ENCODE measurements around the gene DCTN5. TPM values are rescaled to one million over a fixed set of nuclear protein-coding genes. Genes with fewer than 3 reads are reported as not detected.

Gene DCTN5
- total RNA-seq, 2 experiments from 2014 or later: 46.9 to 47.8 TPM

- H3K36me3 ChIP-seq (ENCODE audit: insufficient read depth, low read length): peaks cover 12% of the 10 kb centered on the region
- ChIA-PET CTCF (no interaction called here), POLR2A (no interaction called here)
- peaks cover 21% of the 10 kb centered on the region for H3K4me1 ChIP-seq (ENCODE audit: insufficient read depth, low read length)
- intact Hi-C loops (cut with DNase I, micrococcal nuclease): loop anchor here in 1 of 2 experiments (10.0 kb wide), 1 partner anchor 355 kb away; no protein-coding TSS in a partner anchor
- no peaks in the 10 kb centered on the region for H3K9me3 Mint-ChIP-seq
- H3K27ac Mint-ChIP-seq: no peak overlapping the region
- peaks cover 20% of the 10 kb centered on the region for H3K4me1 Mint-ChIP-seq (ENCODE audit: low read depth)
- no peak for TF ChIP-seq CTCF (IDR thresholded peaks at IDR 0.05)
- H3K9me3 ChIP-seq (ENCODE audit: control insufficient read depth in 1 of 2, insufficient read depth in 1 of 2, low read length in 2 of 2): no peaks in the 10 kb centered on the region
- H3K27me3 Mint-ChIP-seq: no peaks in the 10 kb centered on the region
- ATAC-seq (ENCODE audit: poor library complexity) (no peak), DNase-seq (no peak)
- H3K36me3 Mint-ChIP-seq (ENCODE audit: low read depth): peaks cover 21% of the 10 kb centered on the region
- no peaks in the 10 kb centered on the region for H3K27me3 ChIP-seq (ENCODE audit: control insufficient read depth in 1 of 2, insufficient read depth in 2 of 2, low read length in 2 of 2)
- peak overlapping the region; percentile 85 for H3K4me3 Mint-ChIP-seq
- no peak overlapping the region for H3K27ac ChIP-seq (ENCODE audit: low read depth in 1 of 2, low read length in 2 of 2)
- peak overlapping the region; percentile 68 for H3K4me3 ChIP-seq (ENCODE audit: low read length)
Observed at GRCh38 chr16:23679986-23680336, 38.7 kb downstream of the DCTN5 start.

GRCh38 chr16:23682181-23682580 is 40.9 kb downstream of the DCTN5 start:
- no peaks in the 10 kb centered on the region for H3K27me3 ChIP-seq (ENCODE audit: control insufficient read depth in 1 of 2, insufficient read depth in 2 of 2, low read length in 2 of 2)
- no peaks in the 10 kb centered on the region for H3K27me3 Mint-ChIP-seq
- no peaks in the 10 kb centered on the region for H3K9me3 Mint-ChIP-seq
- peaks cover 19% of the 10 kb centered on the region for H3K36me3 ChIP-seq (ENCODE audit: insufficient read depth, low read length)
- ATAC-seq (ENCODE audit: poor library complexity) (no peak), DNase-seq (no peak)
- no peak overlapping the region for H3K27ac Mint-ChIP-seq
- ChIA-PET POLR2A (no interaction called here), CTCF (no interaction called here)
- no peak overlapping the region for H3K27ac ChIP-seq (ENCODE audit: low read depth in 1 of 2, low read length in 2 of 2)
- H3K4me3 Mint-ChIP-seq: no peak overlapping the region
- H3K4me3 ChIP-seq (ENCODE audit: low read length): no peak overlapping the region
- peaks cover 20% of the 10 kb centered on the region for H3K4me1 Mint-ChIP-seq (ENCODE audit: low read depth)
- peaks cover 21% of the 10 kb centered on the region for H3K4me1 ChIP-seq (ENCODE audit: insufficient read depth, low read length)
- peaks cover 32% of the 10 kb centered on the region for H3K36me3 Mint-ChIP-seq (ENCODE audit: low read depth)
- H3K9me3 ChIP-seq (ENCODE audit: control insufficient read depth in 1 of 2, insufficient read depth in 1 of 2, low read length in 2 of 2): no peaks in the 10 kb centered on the region
- intact Hi-C loops (cut with DNase I, micrococcal nuclease): no loop called here
- no peak for TF ChIP-seq CTCF (IDR thresholded peaks at IDR 0.05)

- Mint-ChIP-seq H3K4me3 (no peak overlapping the region), H3K27ac (no peak overlapping the region), H3K27me3 (no peaks in the 10 kb centered on the region), H3K36me3 (ENCODE audit: low read depth) (peaks cover 45% of the 10 kb centered on the region), H3K4me1 (ENCODE audit: low read depth) (peaks cover 10% of the 10 kb centered on the region), H3K9me3 (no peaks in the 10 kb centered on the region)
- Histone ChIP-seq H3K27me3 (ENCODE audit: control insufficient read depth in 1 of 2, insufficient read depth in 2 of 2, low read length in 2 of 2) (no peaks in the 10 kb centered on the region), H3K27ac (ENCODE audit: low read depth in 1 of 2, low read length in 2 of 2) (no peak overlapping the region), H3K4me1 (ENCODE audit: insufficient read depth, low read length) (peaks cover 15% of the 10 kb centered on the region), H3K36me3 (ENCODE audit: insufficient read depth, low read length) (peaks cover 30% of the 10 kb centered on the region), H3K9me3 (ENCODE audit: control insufficient read depth in 1 of 2, insufficient read depth in 1 of 2, low read length in 2 of 2) (no peaks in the 10 kb centered on the region), H3K4me3 (ENCODE audit: low read length) (no peak overlapping the region)
- ChIA-PET CTCF (no interaction called here), POLR2A (no interaction called here)
- intact Hi-C loops (cut with DNase I, micrococcal nuclease): no loop called here
- no peak for TF ChIP-seq CTCF (IDR thresholded peaks at IDR 0.05)
- no peak for DNase-seq
- ATAC-seq (ENCODE audit: poor library complexity): no peak
Observed at GRCh38 chr16:23683487-23683886, 42.2 kb downstream of the DCTN5 start.
